NCI-H345 treated with DMSO at 0.1 percent for 48 hours (cell line): ENCODE data around the gene CYB5R3.

Source experiments
- DNase-seq: peaks from one replicate; lab custom pipeline; 2025; ENCODE audit not compliant: unreplicated experiment; lab: John Stamatoyannopoulos, UW

The CYB5R3 gene

GRCh38 chr22:42649246-42650099 is at the start of gene CYB5R3:
TSS of gene CYB5R3 (minus strand) at chr22:42649392. CDS start at chr22:42649315, 77 bp downstream.
- DNase-seq = peak; percentile 20

GRCh38 chr22:42697542-42698013 is 48.4 kb upstream of the CYB5R3 start:
- DNase-seq = no peak

- DNase-seq = no peak
Measured at GRCh38 chr22:42696331-42696967, 47.3 kb upstream of the CYB5R3 start.

- DNase-seq = no peak
Measured at GRCh38 chr22:42695294-42695693, 46.1 kb upstream of the CYB5R3 start.

GRCh38 chr22:42693763-42694683 is 44.8 kb upstream of the CYB5R3 start:
- DNase-seq = no peak

GRCh38 chr22:42693055-42693762 is 44.0 kb upstream of the CYB5R3 start:
- no peak for DNase-seq

GRCh38 chr22:42692239-42693054 is 43.3 kb upstream of the CYB5R3 start:
- DNase-seq = no peak

GRCh38 chr22:42691440-42691839 is 42.2 kb upstream of the CYB5R3 start:
- no peak for DNase-seq

- peak; percentile 20 for DNase-seq
Measured at GRCh38 chr22:42688241-42689211, 39.3 kb upstream of the CYB5R3 start.

- no peak for DNase-seq
Measured at GRCh38 chr22:42686756-42687491, 37.7 kb upstream of the CYB5R3 start.

GRCh38 chr22:42685941-42686653 is 36.9 kb upstream of the CYB5R3 start:
- DNase-seq = no peak

GRCh38 chr22:42684462-42685195 is 35.4 kb upstream of the CYB5R3 start:
- DNase-seq = no peak

GRCh38 chr22:42683578-42684283 is 34.5 kb upstream of the CYB5R3 start:
- DNase-seq = no peak

GRCh38 chr22:42682113-42682851 is 33.1 kb upstream of the CYB5R3 start:
- no peak for DNase-seq

- DNase-seq = no peak
Measured at GRCh38 chr22:42680648-42681047, 31.5 kb upstream of the CYB5R3 start.
